ENCODE data around the gene CMTM4. TPM values are rescaled to one million over a fixed set of nuclear protein-coding genes. Genes with fewer than 3 reads are reported as not detected.

The CMTM4 gene
- polyA plus RNA-seq, 1 donor from 2014 or later: 27.2 TPM

- Histone ChIP-seq H3K27ac (ENCODE audit: low read length) (no peak overlapping the region), H3K9ac (ENCODE audit: low read length) (no peak overlapping the region), H3K36me3 (ENCODE audit: insufficient read depth, low read length) (no peaks in the 10 kb centered on the region), H2AFZ (ENCODE audit: low read depth, low read length) (no peak overlapping the region), H3K4me2 (ENCODE audit: low read length) (no peak overlapping the region), H3F3A (ENCODE audit: insufficient read depth, low read length, poor library complexity, severe bottlenecking) (no peaks in the 10 kb centered on the region), H3K9me2 (ENCODE audit: insufficient read depth, low read length) (no peaks in the 10 kb centered on the region), H3K79me2 (replicated peaks; ENCODE audit: insufficient read depth, low read length) (no peaks in the 10 kb centered on the region), H3K9me3 (ENCODE audit: low read length) (no peaks in the 10 kb centered on the region), H4K20me1 (ENCODE audit: insufficient read depth) (no peaks in the 10 kb centered on the region), H3K27me3 (ENCODE audit: insufficient read depth, low read depth, low read length) (no peaks in the 10 kb centered on the region), H3K4me3 (ENCODE audit: low read length) (no peak overlapping the region)
- TF ChIP-seq POLR2AphosphoS5 (IDR thresholded peaks at IDR 0.05) (no peak), SMC3 (conservative IDR thresholded peaks at IDR 0.05; ENCODE audit: poor library complexity) (no peak), EZH2 (IDR thresholded peaks at IDR 0.05; ENCODE audit: borderline replicate concordance, insufficient read depth, low read length, poor library complexity, severe bottlenecking) (no peak), MXI1 (conservative IDR thresholded peaks at IDR 0.05; ENCODE audit: poor library complexity, severe bottlenecking) (no peak), TAF1 (IDR thresholded peaks at IDR 0.05; ENCODE audit: low read depth) (no peak), REST (IDR thresholded peaks at IDR 0.05; ENCODE audit: borderline replicate concordance) (no peak), EP300 (conservative IDR thresholded peaks at IDR 0.05; ENCODE audit: poor library complexity, severe bottlenecking) (no peak), RAD21 (conservative IDR thresholded peaks at IDR 0.05) (no peak), CTCF (IDR thresholded peaks at IDR 0.05; ENCODE audit: poor library complexity, severe bottlenecking) (no peak)
Measured at GRCh38 chr16:66592241-66592640, 104.3 kb downstream of the CMTM4 start.

GRCh38 chr16:66591018-66591417, 105.5 kb downstream of the CMTM4 start:
- no peaks in the 10 kb centered on the region for H3K27me3 ChIP-seq (ENCODE audit: insufficient read depth, low read depth, low read length)
- no peaks in the 10 kb centered on the region for H4K20me1 ChIP-seq (ENCODE audit: insufficient read depth)
- no peak overlapping the region for H3K4me3 ChIP-seq (ENCODE audit: low read length)

More at GRCh38 chr16:66591018-66591417, 105.5 kb downstream of the CMTM4 start:
- H2AFZ ChIP-seq (ENCODE audit: low read depth, low read length): no peak overlapping the region
- H3F3A ChIP-seq (ENCODE audit: insufficient read depth, low read length, poor library complexity, severe bottlenecking): no peaks in the 10 kb centered on the region
- TF ChIP-seq EP300 (conservative IDR thresholded peaks at IDR 0.05; ENCODE audit: poor library complexity, severe bottlenecking) (no peak), EZH2 (IDR thresholded peaks at IDR 0.05; ENCODE audit: borderline replicate concordance, insufficient read depth, low read length, poor library complexity, severe bottlenecking) (no peak), RAD21 (conservative IDR thresholded peaks at IDR 0.05) (no peak), TAF1 (IDR thresholded peaks at IDR 0.05; ENCODE audit: low read depth) (no peak), SMC3 (conservative IDR thresholded peaks at IDR 0.05; ENCODE audit: poor library complexity) (no peak), CTCF (IDR thresholded peaks at IDR 0.05; ENCODE audit: poor library complexity, severe bottlenecking) (no peak), POLR2AphosphoS5 (IDR thresholded peaks at IDR 0.05) (no peak), MXI1 (conservative IDR thresholded peaks at IDR 0.05; ENCODE audit: poor library complexity, severe bottlenecking) (no peak)
- H3K36me3 ChIP-seq (ENCODE audit: insufficient read depth, low read length): no peaks in the 10 kb centered on the region
- no peaks in the 10 kb centered on the region for H3K79me2 ChIP-seq (replicated peaks; ENCODE audit: insufficient read depth, low read length)
- H3K9me3 ChIP-seq (ENCODE audit: low read length): no peaks in the 10 kb centered on the region
- no peak overlapping the region for H3K27ac ChIP-seq (ENCODE audit: low read length)
- H3K4me2 ChIP-seq (ENCODE audit: low read length): no peak overlapping the region
- H3K9ac ChIP-seq (ENCODE audit: low read length): no peak overlapping the region
- no peaks in the 10 kb centered on the region for H3K9me2 ChIP-seq (ENCODE audit: insufficient read depth, low read length)
